ENCODE results near the gene UBA1.
A peak's percentile ranks its signal among the peaks of the same experiment; 100 is the strongest.

UBA1 gene

DNA sequence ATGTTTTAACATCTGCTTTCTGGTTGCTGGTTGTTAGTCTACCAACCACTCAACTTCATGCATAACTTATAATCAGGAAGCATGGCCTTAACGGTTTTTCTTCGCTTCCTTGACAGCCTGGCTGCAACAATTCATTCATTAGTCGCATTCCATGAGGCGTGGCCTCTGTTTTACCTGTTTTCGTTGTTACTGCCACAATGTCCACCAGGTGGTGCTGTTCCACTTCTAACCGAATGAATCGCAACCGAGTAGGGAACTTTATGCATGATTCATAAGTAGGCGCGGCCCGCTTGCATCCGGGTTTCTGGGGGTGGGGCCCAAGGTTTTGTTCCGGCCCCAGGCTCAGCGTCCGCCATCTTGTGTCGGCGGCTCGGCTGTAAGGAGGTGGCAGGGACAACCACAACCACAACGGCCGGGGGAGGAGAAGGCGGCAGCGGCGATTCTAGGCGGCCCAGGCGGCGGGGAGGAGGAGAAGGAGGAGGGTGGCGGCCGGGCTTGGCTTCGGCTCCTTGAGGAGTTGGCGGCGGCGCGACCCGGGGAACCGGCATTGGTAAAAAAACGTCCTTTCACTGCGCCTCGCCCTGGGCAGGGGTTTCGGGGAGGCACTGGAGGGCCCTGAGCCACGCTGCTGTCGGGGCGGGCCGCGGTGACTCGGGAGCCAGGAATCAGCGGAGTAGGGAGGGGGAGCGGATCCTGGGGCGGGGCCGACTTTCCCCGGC lies at the start of gene UBA1:
Gene UBA1, plus strand, starts transcription at position 355 of the 719 bp plus-strand sequence. CDS start 4,974 bp downstream, outside the sequence.
- peak; percentile 82 for DNase-seq (ENCODE audit: low read depth)

DNA sequence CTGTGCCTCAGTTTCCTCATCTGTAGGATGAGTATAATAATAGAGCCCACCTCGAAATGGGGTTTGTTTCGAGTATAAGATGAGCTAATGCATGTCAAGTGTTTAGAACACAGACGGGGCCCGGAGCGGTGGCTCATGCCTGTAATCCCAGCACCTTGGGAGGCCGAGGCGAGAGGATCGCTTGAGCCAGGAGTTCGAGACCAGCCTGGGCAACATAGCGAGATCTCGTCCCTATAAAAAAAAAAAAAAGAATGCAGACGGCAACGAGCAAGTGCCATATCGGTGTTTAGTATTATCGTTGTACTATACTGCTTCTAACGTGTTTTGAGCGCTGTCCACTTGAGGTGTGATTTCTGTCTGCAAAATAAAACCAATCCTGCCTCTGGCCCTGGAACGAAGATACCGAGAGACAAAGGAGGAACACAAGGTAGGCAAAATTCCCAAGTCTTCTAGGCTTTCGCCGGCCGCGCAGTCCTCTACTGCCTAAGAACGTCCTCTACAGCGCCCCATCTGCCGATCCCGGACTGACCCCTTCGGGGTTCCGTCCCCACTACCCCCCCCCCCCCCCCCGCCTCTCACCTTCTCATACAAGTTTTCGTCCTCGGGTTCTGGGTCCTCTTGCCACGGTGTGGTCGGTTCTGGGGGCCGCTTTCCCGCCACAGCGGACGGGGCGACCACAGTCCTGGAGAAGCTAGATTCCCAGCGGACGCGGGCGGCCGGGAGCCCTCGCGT lies 49.6 kb upstream of the UBA1 start:
- DNase-seq (ENCODE audit: low read depth): no peak

DNA sequence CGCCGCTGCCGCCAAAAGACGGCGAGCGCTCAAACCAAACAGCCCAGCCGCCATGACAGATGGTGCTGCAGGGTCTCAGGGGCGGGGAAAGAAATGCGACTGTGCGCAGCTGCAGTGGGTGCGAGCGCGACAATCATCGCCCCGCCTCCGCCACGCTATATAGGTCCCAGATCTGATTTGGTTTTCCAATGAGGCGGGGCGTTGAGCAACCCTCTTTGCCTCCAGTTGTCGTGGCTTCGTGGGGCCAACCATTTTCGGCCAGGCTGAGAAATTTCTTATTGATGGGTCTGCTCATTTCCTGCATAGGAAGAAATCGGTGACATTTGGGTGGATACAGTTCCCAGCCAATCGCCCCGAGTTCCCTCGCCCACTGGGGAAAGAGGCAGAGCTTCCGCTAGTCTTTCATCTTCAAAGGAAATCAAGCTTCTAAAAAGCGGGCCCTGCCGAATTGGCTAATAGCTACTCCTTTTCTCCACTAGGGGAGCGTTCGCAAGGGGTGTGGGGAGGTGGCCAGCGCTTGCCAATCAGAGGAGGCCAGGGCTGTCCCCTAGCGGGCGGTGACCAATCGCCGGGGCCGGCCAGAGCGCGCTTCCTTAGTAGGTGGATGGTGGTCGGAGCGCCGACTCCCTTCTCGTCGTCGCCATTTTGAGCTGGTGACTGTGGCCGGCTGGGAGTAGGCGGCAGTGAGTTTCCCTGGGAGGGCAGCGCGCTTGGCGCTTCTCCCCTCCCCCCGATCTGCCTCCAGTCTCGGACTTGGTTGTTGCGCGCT lies 48.8 kb upstream of the UBA1 start, which contains the start of the genes NDUFB11 and RBM10:
Gene NDUFB11, minus strand, starts transcription at position 77 of the 769 bp plus-strand sequence. Its CDS starts 23 bp downstream, at position 54.
Gene RBM10, plus strand, starts transcription at position 596 of the 769 bp plus-strand sequence. CDS start 2,261 bp downstream, outside the sequence.
- peak; percentile 70 for DNase-seq (ENCODE audit: low read depth)

DNA sequence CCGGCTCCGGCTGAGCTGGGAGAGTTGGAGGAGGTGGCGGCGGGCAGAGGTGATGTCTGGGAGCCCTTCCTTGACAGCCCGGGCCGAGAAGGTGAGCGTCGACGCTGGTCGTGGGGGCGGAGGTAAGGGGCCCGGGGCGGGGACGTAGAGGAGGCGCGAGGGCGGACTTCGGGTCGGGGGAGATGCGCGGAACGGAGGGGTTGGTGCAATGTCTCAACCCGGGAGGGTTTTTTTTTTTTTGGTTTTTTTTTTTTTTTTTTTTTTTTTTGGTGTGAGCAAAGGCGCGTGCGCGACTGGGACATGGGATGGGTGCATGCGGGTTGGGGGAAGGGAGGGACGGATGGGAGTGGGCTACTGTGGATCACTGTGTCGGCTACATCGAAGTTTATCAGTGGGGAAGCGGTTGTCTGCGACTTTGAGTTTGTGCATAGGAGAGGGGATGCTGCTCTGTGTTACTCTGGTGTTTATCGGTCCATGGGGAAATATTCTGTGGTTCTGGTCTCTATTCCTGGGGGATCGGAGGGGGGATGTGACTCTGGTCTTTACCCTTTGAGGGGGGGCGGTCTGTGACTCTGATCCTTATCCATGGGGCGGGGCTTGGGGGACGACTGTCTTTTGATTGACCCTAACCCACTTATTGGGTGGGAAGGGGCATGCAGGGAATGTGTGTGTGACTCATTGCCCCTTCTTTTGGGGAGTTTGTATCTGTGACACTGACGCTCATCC lies 48.1 kb upstream of the UBA1 start:
- no peak for DNase-seq (ENCODE audit: low read depth)

DNA sequence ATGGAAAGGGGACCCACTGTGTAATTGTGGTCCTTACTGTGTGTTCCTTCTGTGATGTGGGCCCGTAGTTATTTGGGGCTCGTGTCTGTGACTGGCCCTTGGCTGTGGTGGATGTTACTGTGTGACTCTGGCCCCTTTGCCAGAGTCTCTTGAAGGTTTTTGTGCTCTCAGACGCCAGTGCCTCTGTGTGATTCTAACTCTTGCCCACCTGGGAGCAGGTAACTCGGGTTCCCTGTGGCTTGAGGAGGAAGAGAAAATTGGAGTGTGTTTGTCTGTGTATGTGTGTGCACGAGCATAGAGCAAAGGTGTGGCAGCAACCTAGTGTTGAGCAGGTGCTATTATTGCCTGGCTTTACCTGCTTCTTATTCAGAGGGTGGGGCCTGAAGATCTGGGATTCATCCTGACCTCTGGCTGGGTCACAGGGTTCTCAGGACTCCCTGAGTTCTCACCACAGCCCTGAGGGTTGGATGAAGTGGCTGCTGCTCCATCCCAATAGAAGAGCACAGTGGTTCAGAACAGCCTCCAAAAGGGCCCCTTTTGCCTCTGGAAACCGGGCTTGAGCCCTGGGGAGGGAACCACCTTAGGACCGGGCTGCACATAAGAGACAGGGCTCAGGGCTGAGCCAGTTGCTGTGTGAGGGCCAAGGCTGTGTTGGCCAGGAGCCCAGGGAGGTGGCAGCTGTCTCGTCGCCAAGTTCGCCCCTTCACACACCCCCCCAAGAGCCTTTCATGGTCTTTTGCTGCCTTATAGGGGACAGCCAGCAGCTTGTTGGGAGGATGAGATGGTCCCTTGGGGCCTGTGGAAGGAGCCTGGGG lies 47.3 kb upstream of the UBA1 start:
- DNase-seq (ENCODE audit: low read depth): no peak

DNA sequence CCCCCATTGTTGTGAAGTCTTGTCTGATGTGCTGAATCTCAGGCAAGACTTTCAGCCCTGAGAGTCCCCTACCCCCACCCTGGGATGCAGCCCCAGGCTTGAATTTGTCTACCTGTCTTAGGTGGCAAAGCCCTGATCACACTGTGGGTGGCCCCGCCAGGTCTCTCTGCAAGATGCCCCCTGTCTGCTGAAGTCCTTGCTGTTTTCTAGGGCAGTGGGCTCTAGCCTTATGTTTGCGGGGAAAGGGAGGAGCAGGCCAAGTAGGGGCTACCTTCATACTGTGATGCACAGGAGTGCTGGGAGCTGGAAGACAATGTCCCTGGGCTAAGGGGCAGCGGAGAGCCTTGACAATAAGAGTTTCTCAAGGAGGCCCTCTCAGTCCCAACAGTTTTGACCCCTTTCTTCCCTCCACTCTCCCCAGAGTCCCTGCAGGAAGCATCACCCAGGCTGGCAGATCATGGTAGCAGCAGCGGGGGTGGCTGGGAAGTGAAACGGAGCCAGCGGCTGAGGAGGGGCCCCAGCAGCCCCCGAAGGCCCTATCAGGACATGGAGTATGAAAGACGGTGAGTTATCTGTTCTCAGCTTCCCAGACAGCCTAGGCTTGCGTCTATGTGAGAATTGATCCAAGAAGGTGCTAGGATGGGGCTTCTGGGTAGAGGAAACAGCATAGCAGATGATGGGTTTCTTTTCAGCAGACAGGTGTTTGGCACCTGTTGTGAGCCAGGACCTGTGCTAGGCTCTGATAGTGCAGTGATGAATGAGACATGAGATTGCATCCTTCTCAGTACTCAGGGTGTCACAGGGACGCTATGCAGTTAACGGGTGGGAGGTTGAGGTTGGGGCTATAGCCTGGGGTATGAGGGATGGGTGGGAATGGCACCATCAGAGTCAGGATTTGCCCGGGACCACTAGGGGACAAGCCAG lies 46.4 kb upstream of the UBA1 start:
- no peak for DNase-seq (ENCODE audit: low read depth)

DNA sequence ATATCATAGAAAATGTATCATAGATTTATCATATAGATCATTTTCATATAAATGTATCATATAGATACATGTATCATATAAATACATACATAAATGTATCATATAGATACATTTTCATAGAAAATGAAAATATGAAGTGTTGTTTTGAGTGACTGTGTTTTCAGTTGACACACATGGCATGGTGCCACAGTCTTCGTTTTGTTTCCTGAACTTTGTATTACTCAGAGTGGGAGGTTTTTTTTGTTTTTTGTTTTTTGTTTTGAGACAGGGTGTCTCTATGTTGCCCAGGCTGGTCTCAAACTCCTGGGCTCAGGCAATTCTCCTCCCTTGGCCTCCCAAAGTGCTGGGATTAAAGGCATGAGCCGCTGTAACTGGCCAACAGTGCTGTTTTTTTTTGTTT lies 44.7 kb upstream of the UBA1 start:
- no peak for DNase-seq (ENCODE audit: low read depth)

DNA sequence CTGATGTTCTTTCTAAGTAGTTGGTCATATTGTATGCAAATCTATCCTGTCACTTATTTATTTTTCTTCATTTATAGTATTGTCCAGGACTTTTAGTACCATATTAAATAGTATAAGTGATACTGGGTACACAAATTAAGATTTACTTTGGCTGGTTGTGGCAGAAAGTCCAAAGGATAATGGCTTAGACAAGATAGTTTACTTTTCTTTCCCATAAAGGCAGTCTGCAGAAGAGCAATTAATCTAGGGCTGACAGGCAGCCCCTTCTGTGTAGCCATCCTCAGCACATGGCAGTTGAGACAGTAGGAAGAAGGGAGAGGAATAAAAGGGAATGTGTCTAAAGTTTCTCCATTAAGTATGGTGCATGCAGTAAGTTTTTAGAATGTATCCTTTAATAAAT lies 42.2 kb upstream of the UBA1 start:
- no peak for DNase-seq (ENCODE audit: low read depth)

DNA sequence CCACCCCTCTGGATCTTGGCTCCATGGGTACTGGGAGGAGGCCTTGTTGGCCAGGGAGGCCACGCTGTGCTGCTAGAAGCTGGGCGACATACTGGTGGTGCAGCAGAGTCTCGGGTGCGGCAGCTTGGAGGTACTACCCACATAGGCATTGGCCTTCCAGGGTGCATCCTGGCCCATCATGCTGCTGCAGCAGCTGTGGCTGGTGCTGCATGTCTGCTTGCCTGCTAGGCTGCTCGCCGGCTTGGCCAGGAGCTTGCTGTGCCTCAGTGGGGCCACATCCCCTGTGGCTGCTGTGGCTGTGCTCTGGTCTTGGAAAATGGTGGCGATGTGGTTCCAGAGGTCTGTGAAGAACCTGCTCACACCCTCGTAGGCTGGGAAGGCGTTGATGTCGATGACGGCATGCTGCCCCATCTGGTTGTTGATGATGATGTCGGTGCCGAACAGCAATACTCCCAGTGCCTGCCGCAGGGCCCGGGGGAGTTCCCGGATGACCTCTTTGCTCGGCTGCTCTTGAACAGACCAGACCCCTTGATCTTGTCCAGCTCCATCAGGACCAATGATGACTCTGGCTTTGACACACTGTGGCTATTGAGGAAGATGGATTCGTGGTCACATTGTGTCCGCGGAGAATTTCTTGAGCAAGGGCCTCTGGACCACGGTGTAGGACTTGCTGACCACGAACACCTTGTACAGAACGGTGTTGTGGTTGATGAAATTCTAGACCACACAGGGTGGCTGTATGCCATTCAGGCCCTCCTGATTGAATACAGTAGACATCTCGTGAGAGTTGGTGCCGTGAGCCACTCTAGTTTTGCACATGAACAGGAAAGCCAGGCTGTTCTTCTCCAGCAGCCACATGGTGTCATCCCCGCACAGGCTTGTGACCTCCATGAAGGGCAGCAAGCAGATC lies 36.8 kb upstream of the UBA1 start:
- DNase-seq (ENCODE audit: low read depth): no peak

DNA sequence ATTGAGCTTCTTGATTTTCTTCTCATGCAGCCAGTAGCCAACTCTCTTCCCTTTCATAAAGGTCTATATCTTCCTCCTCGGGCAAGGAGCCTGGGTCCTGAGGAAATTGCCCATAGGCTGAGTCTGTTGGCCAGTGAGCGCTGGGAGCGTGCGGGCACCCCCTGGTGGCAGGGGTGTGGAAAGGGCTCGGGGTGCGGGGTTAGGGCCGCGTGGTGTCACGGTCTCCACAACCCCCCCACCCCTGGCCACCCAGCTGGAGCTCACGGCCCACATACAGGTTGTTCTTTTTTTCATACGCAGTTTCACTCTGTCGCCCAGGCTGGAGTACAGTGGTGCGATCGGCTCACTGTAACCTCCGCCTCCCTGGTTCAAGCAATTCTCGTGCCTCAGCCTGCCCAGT lies 35.5 kb upstream of the UBA1 start:
- no peak for DNase-seq (ENCODE audit: low read depth)

DNA sequence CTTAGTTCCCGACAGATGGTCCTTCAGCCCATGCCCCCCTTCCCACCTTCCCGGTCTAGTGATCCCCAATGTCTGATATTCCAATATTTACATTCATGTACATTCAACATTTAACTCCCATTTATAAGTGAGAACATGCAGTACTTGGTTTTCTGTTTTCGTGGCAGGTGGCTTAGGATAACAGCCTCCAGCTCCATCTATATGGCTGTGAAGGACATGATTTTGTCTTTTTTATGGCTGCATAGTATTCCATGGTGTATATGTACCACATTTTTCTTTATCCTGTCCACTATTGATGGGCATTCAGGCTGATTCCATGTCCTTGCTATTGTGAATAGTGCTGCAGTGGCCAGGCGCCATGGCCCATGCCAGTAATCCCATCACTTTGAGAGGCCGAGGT lies 34.8 kb upstream of the UBA1 start:
- DNase-seq (ENCODE audit: low read depth): no peak

DNA sequence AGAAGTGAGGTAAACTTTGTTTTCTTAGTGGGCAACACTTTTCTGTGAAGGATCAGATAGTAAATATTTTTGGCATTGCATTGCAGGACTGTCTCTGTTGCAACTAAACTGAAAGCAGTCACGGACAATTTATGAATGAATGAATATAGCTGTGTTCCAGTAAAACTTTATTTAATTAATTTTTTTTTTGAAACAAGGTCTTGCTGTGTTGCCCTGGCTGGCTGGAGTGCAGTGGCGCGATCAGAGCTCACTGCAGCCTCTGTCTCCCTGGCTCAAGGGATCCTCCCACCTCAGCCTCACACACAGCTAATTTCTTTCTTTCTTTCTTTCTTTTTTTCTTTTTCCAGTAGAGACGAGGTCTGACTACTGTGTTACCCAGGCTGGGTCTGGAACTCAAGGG lies 32.8 kb upstream of the UBA1 start:
- no peak for DNase-seq (ENCODE audit: low read depth)

DNA sequence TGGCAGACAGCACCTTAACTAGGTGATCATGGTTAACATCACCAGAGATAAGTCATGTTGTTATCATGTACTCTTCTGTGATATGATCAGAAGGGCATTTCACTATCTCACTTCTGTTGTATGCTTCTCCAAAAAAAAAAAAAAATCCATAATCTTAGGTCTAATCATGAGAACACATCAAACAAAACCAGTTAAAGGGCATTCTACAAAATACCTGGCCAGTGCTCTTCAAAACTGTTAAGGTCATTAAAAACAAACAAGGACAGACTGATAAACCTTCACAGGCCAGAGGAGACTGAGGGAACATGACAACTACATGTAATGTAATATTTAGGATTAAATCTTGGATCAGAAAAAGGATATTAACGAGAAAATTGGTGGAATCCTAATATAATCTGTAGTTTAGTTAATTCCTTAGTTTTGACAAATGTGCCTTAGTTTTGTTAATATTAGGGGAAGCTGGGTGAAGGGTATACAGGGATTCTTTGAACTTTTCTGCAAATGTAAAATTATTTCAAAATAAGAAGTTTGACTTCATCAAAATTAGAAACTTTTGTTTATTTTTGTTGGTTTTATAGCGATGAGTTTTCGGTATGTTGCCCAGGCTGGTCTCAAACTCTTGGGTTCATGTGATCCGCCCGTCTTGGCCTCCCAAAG lies 30.6 kb upstream of the UBA1 start:
- DNase-seq (ENCODE audit: low read depth): no peak

DNA sequence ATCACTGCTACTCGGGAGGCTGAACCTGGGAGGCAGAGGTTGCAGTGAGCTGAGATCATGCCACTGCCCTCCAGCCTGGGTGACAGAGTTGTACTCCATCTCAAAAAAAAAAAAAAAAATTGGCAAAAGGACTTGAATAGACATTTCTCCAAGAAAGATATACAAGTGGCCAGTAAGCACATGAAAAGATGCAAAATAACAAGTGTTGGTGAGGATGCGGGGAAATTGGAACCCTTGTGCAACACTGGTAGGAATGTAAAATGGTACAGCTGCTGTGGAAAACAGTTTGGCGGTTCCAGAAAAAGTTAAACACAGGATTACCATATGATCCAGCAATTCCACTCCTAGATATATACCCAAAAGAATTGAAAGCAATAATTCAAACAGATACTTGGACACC lies 29.2 kb upstream of the UBA1 start:
- DNase-seq (ENCODE audit: low read depth): no peak

DNA sequence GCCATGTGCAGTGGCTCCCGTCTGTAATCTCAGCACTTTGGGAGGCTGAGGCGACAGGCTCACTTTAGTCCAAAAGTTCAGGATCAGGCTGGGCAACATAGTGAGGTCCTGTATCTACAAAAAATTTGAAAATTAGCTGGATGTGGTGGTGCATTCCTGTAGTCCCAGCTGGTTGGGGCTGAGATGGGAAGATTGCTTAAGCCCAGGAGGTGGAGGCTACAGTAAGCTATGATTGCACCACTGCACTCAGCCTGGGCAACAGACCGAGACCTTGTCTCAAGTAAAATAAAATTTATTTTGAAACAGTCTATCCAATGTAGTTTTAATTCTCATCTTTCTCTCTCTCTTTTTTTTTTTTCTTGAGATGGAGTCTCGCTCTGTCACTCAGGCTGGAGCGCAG lies 27.5 kb upstream of the UBA1 start:
- DNase-seq (ENCODE audit: low read depth): no peak

DNA sequence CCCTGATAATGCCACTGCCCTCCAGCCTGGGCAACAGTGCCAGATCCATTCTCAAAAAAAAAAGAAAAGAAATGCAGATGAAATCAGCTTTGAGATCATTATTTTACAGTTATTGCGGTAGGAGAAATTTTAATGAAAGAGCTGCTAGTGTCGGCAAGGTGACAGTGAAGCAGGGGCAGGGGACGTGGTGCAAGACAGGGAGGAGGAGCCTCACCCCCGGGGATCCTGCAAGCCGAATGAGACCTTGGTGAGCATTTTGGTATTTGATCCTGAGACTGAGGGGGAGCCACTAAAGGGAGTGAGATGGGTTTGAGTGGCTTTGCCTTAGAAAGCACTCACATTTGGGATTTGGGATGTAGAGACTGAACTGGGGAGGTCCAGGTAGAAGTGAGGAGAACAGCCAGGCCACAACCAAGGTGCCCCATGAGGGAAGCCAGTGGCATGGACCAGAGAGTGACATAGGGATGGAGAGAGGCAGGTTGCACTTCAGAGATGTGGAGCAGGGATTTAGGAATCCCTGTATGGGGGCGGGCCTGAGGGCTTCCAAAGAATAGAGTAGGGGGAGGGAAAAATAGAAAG lies 25.0 kb upstream of the UBA1 start:
- no peak for DNase-seq (ENCODE audit: low read depth)

DNA sequence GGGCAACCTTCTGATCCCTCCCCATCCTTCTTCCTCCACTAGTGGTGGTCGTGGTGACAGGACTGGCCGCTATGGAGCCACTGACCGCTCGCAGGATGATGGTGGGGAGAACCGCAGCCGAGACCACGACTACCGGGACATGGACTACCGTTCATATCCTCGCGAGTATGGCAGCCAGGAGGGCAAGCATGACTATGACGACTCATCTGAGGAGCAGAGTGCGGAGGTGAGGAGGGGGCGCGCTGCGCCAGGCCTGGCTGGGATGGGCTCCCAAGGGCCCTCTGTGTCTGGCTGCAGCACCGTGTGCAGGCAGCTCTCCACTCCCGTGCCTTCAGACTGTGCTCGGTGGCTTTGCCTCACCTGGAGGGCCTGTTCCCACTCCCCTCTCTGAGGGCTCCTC lies 24.4 kb upstream of the UBA1 start:
- DNase-seq (ENCODE audit: low read depth): no peak

Measured in HS-5 (cell line).